ENCODE results near the gene RPL15.

RPL15 gene

GRCh38 chr3:23882487-23882918, 34.4 kb upstream of the RPL15 start:
- TF ChIP-seq ZFX (IDR thresholded peaks at IDR 0.05; ENCODE audit: borderline replicate concordance), result no peak
- TF ChIP-seq, protein P1, sequence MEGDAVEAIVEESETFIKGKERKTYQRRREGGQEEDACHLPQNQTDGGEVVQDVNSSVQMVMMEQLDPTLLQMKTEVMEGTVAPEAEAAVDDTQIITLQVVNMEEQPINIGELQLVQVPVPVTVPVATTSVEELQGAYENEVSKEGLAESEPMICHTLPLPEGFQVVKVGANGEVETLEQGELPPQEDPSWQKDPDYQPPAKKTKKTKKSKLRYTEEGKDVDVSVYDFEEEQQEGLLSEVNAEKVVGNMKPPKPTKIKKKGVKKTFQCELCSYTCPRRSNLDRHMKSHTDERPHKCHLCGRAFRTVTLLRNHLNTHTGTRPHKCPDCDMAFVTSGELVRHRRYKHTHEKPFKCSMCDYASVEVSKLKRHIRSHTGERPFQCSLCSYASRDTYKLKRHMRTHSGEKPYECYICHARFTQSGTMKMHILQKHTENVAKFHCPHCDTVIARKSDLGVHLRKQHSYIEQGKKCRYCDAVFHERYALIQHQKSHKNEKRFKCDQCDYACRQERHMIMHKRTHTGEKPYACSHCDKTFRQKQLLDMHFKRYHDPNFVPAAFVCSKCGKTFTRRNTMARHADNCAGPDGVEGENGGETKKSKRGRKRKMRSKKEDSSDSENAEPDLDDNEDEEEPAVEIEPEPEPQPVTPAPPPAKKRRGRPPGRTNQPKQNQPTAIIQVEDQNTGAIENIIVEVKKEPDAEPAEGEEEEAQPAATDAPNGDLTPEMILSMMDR (IDR thresholded peaks at IDR 0.05), result no peak
- H3K27ac ChIP-seq, result no peak overlapping the region

- H3K27ac ChIP-seq, result no peak overlapping the region
- TF ChIP-seq, protein P1 (IDR thresholded peaks at IDR 0.05), result no peak
- no peak for TF ChIP-seq ZFX (IDR thresholded peaks at IDR 0.05; ENCODE audit: borderline replicate concordance)
Observed at GRCh38 chr3:23884481-23884880, 32.5 kb upstream of the RPL15 start.

- no peak overlapping the region for H3K27ac ChIP-seq
- TF ChIP-seq, protein P1 (IDR thresholded peaks at IDR 0.05), result no peak
- TF ChIP-seq ZFX (IDR thresholded peaks at IDR 0.05; ENCODE audit: borderline replicate concordance), result no peak
Observed at GRCh38 chr3:23885210-23885609, 31.7 kb upstream of the RPL15 start.

DNA sequence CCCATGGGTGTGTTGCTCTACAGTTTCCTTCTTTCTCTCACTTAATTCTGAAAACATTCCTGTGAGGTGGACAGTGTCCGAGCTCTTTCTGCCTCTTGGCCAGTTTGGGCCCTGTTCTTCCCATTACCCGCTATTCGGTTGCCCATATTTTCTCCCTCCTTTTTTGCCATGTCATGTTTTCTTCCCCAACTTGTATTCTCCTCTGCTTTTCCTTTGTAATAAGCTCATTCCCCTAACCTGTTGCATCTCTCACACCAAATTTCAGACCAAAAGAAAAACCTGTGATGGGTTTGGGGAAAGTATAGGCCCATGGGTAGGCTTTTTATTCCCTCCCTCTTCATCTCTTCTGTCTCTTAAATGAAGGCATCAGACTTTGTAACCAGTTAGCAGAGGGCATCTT, 30.6 kb upstream of the RPL15 start:
- H3K27ac ChIP-seq, result no peak overlapping the region
- TF ChIP-seq, protein P1 (IDR thresholded peaks at IDR 0.05), result no peak
- TF ChIP-seq ZFX (IDR thresholded peaks at IDR 0.05; ENCODE audit: borderline replicate concordance), result no peak

DNA sequence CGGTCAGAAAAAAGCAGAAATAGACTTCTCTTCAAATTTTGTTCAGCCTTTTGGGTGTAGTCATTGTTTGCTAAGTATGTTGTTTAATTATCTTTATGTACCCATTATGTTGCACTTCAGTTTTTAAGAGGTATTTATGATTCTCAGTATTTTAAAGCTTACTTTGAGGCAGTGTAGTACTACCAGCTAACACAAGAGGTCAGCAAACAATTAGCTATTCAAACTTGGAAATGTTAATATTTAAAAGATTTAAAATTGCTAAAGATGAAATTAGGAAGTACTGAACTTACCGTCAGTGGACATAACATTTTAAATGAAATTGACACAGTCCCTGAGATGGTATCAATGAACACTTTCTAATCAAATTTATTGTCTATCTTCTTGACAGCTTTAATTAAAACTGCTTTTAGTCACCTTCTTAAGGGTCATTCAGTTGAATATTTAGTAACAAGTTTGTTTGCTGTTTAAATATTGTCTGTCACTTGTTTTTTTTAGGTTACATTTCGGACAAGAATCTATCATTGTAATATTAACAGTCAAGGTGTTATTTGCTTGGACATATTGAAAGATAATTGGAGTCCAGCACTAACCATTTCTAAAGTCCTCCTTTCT, 28.2 kb upstream of the RPL15 start:
- no peak overlapping the region for H3K27ac ChIP-seq
- TF ChIP-seq, protein P1 (IDR thresholded peaks at IDR 0.05), result peak; percentile 85
- TF ChIP-seq ZFX (IDR thresholded peaks at IDR 0.05; ENCODE audit: borderline replicate concordance), result no peak

- TF ChIP-seq, protein P1 (IDR thresholded peaks at IDR 0.05), result no peak
- TF ChIP-seq ZFX (IDR thresholded peaks at IDR 0.05; ENCODE audit: borderline replicate concordance), result no peak
- H3K27ac ChIP-seq, result no peak overlapping the region
Observed at GRCh38 chr3:23889386-23889785, 27.5 kb upstream of the RPL15 start.

DNA sequence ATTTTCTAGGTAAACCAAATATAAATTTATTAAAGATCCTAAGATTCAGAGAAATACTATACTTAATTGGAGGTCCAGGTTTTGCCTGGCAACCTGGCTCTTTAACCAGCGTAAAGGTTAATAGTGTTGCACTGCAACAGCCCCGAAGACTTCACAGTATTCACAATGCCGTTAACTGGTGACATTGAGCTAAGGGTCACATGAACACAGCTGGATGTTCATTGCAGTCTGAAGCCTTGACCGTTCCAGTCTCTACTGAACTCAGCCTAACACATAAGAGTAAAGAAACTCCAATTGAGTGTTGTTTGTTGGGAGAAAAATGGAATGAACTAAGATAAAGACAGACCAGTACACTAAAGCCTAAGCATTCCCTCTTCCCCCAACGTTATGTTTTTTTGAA, 27.0 kb upstream of the RPL15 start:
- TF ChIP-seq, protein P1 (IDR thresholded peaks at IDR 0.05), result no peak
- H3K27ac ChIP-seq, result no peak overlapping the region
